ENCODE results near the gene CAMK2N2.
"Not testable (repeated sequence)": the region's sequence is repeated elsewhere in the genome, so short reads cannot be mapped to it uniquely, and the experiment has no call there.

Gene CAMK2N2

GRCh38 chr3:184272269-184272668 is 10.9 kb upstream of the CAMK2N2 start:
- DNase-seq (ENCODE audit: low read depth): no peak

GRCh38 chr3:184267249-184267648 is 5.9 kb upstream of the CAMK2N2 start:
- DNase-seq (ENCODE audit: low read depth): not testable (repeated sequence)

- no peak for DNase-seq (ENCODE audit: low read depth)
Observed at GRCh38 chr3:184262764-184263179, 1.4 kb upstream of the CAMK2N2 start.

GRCh38 chr3:184261854-184262763 is 756 bp upstream of the CAMK2N2 start:
- no peak for DNase-seq (ENCODE audit: low read depth)

GRCh38 chr3:184260724-184261269 is 556 bp downstream of the CAMK2N2 start:
- DNase-seq (ENCODE audit: low read depth): no peak

GRCh38 chr3:184259878-184260723 is 1.3 kb downstream of the CAMK2N2 start:
- DNase-seq (ENCODE audit: low read depth): no peak

GRCh38 chr3:184259396-184259877 is 1.9 kb downstream of the CAMK2N2 start:
- no peak for DNase-seq (ENCODE audit: low read depth)

- DNase-seq (ENCODE audit: low read depth): no peak
Observed at GRCh38 chr3:184258926-184259325, 2.4 kb downstream of the CAMK2N2 start.

- no peak for DNase-seq (ENCODE audit: low read depth)
Observed at GRCh38 chr3:184257083-184257915, 4.1 kb downstream of the CAMK2N2 start.

GRCh38 chr3:184255291-184256039 is 5.9 kb downstream of the CAMK2N2 start:
- no peak for DNase-seq (ENCODE audit: low read depth)

- DNase-seq (ENCODE audit: low read depth): peak; percentile 80
Observed at GRCh38 chr3:184250167-184250828, 11.1 kb downstream of the CAMK2N2 start.

- peak; percentile 88 for DNase-seq (ENCODE audit: low read depth)
Observed at GRCh38 chr3:184249412-184250166, 11.8 kb downstream of the CAMK2N2 start, which contains the start of gene EEF1AKMT4. EEF1AKMT4 (plus strand) TSS chr3:184249672; CDS start chr3:184249695, 23 bp downstream.

- peak; percentile 77 for DNase-seq (ENCODE audit: low read depth)
Observed at GRCh38 chr3:184248454-184249411, 12.6 kb downstream of the CAMK2N2 start, which contains the start of gene ALG3. ALG3 (minus strand) TSS chr3:184248962; CDS start chr3:184248940, 22 bp downstream.

- DNase-seq (ENCODE audit: low read depth): no peak
Observed at GRCh38 chr3:184242297-184242685, 19.1 kb downstream of the CAMK2N2 start.

GRCh38 chr3:184241447-184242296 is 19.7 kb downstream of the CAMK2N2 start:
- DNase-seq (ENCODE audit: low read depth): no peak

GRCh38 chr3:184241141-184241446 is 20.3 kb downstream of the CAMK2N2 start:
- DNase-seq (ENCODE audit: low read depth): no peak

Data from stimulated activated CD8-positive, alpha-beta memory T cell treated with anti-CD3 and anti-CD28 coated beads, Interleukin-12 subunit alpha, Interleukin-12 subunit beta, amount 100 ng/mL, for 1 hour (primary cell).